HG02571 (cell line): ENCODE data around the gene RDM1.
"Not testable (repeated sequence)": the region's sequence is repeated elsewhere in the genome, so short reads cannot be mapped to it uniquely, and the experiment has no call there.

Source experiments
- ATAC-seq: cut with Tn5 transposase; IDR thresholded peaks from one replicate; pipeline ENCODE4 v1.9.1; 2021; ENCODE audit warnings: mild to moderate bottlenecking, moderate library complexity; ENCODE audit not compliant: unreplicated experiment

Gene RDM1, protein sequence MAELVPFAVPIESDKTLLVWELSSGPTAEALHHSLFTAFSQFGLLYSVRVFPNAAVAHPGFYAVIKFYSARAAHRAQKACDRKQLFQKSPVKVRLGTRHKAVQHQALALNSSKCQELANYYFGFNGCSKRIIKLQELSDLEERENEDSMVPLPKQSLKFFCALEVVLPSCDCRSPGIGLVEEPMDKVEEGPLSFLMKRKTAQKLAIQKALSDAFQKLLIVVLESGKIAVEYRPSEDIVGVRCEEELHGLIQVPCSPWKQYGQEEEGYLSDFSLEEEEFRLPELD

DNA sequence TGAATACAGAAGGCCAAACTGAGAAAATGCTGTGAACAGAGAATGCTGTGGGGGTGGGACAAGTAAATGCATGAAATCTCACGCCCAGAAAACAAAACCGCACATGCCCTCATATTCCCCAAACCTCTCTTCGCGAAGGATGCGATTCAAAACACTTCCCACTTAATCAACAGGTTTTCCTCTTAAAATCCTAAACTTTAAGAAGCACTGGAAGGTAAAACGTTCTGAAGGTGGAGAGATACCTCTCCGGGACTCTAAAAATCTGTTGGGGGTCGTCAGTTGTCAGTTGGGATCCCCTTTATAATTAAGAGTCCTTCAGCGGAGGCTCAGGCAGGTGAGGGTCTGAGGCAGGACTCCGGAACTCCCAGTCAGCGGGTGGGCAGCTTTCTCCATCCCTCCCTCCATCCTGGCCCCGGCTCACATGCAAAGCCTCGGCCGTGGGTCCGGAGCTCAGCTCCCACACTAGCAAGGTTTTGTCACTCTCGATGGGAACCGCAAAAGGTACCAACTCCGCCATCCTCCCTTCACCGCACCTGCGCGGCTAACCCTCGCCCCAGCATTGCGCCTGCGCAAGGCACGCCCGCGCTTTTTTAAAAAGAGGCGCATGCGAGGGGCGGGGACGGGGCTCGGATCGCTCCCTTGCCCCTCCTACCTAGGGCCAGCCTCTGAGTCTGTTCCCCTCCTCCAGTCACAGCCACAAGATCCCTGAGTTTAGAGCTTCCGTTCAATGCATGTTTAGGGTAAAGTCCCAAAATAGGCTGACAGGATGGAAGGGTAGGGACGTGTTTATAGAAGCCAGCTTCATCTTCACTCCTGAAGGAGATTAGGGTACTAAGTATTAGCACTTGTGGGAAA, at the start of gene RDM1:
TSS of gene RDM1 (minus strand) at position 563 of the 855 bp plus-strand sequence. CDS start at position 517, 46 bp downstream.
- no peak for ATAC-seq

DNA sequence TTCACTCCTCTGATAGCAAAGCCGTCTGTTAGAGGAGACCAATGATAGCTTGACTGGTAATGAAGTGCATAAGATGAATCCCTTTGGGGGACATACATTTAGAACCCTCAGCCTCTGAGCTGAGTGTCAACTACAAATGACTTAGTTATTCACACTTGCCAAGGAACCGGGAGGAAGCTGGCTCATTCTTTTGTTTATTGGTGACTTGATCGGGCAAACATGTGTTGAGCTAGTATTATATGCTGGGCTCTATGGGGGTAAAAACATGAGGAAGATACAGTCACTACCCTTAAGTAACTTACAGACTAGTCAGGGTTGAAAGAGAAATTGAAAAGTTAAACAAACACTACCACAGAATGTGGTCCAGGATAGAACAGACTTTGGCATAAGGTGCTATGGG, 47.8 kb upstream of the RDM1 start:
- no peak for ATAC-seq

DNA sequence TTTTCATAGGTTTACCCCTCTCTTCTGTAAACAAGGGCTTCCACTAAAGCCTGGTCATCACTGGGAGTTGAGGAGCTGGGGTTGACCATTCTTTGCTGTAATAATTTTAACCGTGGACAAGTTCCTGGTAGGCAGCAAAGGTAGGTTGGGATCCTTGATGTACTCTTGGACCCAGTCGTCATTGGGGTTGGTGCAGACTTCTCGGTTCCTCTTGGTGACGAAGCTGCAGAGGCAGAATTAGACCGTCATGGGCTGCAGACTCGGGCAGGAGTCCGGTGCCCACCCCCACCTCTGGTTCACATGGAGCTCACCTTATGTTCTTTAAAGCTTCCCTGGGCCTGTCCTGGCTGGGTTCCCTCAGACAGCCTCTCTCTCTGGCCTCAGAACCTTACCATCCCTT, 46.9 kb upstream of the RDM1 start:
- ATAC-seq, result no peak

DNA sequence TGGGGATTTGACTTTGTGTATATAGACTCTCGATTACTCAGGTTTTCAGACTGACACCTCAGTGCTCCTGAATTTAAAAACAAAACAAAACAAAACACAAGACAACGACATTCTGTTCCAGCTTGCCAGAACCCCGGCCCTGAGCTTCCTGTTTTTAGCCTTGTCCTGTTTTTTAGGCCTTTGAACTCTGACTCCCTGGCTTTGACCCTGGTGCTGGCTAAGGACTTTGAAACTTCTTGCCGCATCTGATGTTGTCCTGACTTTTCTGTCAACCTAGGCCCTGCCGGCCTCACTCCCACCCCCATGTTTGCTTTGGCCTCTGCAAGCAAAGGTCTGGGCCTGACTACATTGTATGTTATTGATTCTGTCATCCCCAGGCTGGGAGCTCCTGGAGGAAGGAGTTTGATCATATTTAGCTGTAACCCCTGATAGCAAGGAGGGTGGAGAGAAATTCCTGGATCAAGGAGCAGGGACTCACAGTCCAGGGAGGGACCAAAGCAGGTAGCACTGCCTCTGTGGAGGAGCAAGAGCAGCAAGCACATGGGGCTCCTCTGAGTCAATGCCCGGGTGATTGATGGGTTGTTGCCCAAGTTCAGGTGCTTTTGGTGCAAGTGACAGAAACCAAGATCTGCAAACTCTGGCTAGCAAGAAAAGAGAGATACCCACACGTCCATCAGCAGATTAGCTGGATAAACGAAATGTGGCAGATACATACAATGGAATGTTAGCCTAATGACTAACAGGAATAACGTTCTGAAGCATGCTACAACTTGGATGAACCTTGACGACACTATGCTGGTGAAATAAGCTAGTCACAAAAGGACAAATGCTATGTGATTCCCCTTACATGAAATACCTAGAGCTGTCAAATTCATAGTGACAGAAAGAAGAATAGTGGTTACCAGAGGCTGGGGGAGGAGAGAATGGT, 43.0 kb upstream of the RDM1 start:
- ATAC-seq, result no peak

DNA sequence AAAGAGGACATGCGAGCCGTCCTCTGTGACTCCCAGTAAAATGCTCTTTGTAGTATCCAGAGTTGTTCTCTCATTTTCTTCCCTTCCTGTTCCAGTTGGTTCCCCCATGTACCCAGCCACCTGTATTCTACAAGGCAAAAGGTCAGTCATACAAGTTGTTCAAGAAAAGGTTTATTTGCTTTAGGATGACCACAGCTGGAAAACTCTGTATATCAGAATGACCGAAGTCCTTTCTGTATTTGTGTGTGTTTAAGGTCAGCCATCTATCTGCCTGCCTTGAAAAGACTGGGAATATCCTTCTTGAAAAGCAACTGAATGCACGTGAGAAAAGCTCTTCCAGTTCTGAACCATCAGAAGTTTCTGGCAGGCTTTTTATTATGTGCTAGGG, 42.4 kb upstream of the RDM1 start:
- ATAC-seq, result no peak

DNA sequence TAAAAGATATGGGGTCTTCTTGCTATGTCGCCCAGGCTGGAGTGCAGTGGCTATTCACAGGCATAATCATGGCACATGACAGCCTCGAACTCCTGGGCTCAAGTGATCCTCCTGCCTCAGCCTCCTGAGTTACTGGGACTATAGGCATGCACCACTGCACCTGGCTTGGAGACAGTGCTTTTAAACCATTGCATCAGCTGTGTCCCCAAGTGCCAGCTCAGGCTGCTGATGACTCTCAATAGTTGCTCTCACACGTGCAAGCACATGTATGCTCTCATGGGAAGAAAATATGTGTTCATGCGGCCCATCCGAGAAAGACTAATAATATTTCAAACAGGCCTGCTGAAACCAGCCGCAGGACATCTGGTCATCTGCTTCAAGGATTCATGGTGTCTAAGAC, 42.0 kb upstream of the RDM1 start:
- ATAC-seq, result no peak

DNA sequence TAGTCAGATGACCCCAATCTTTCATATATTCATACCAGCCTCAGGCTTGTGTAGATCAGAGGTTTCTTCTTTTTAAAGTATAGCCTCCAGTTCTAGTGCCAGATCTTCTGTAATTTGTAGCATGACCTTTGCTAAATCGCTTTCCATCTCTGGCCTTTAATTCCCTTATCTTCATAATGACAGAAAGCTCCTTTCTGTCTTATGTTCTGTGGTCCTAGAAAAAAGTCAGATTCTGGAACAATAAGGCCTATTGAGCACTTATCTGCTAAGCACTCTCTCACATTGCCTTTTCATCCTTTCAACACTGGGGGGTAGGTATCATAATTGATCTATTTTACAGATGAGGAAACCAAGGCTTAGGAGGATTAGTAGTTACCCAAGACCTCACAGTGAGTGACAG, 41.5 kb upstream of the RDM1 start:
- ATAC-seq, result no peak

DNA sequence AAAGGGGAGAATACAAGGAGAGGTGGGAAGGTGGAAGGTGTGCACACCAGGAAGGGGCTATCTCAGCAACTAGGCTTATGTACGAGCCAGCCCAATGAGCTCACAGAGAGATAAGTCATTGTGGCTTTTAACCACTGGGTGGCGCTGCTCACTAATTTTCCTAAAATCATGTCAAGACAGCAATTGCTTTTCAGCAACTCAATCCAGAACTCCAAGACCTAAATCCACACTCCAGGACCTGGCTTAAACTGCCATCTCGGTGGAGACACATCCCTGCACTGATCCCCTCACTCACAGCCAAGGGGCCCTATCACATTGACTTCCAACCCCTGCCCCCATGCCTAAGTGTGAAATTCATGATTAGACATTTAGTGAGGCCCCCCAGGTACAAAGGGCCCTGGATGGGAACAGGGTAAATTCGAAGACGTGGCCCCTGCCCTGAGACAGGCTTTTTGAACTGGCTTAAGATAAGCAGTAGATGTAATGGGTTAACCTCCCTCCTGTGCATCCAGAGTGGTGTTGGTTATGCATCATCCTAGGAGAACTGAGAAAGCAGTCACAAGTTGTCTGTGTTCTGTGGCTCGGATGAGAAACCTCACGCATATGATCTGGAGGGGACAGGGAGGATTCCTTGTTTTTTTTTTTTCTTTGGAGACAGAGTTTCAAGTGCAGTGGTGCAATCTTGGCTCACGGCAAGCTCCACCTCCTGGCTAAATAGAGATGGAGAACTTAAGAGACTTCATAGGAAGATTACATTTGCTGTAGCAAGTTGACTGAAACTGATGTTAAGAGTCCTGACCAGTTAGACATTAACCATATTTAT, 39.2 kb upstream of the RDM1 start:
- no peak for ATAC-seq

DNA sequence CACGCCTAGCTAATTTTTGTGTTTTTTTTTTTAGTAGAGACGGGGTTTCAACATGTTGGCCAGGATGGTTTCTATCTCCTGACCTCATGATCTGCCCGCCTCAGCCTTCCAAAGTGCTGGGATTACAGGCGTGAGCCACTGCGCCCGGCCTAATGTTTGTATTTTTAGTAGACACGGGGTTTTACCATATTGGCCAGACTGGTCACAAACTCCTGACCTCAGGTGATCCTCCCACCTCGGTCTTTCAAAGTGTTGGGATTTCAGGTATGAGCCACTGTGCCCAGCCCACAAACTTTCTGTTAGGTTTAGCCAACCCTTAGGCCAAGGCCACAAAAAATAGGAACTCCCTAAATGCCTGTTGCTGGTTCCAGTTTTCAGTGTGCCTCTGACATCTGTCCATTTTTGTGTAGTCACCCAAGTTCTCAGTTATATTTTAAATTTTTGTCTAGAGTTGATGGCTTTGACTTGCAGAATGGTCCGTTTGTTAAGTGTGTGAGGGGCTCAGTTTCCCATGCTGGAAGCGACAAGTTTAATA, 38.0 kb upstream of the RDM1 start:
- ATAC-seq, result no peak

DNA sequence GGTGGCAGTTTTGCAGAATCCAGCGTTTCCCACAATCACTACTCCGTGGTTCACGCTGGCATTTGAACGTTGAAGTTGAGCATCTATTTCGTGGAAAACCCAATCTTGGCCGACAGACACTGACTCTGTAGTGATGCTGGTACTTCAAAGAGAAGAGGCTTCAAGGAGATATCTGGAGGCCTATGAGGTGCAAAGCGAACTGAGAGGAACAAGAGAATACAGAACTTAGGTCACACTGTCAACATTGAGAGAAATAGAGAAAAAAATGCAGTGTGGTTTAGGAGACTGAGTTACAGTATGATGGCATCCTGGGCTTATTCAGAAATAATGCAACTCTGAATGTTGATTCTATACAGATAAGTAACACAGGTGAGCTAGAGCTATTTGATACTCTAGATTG, 34.7 kb upstream of the RDM1 start:
- ATAC-seq, result no peak

DNA sequence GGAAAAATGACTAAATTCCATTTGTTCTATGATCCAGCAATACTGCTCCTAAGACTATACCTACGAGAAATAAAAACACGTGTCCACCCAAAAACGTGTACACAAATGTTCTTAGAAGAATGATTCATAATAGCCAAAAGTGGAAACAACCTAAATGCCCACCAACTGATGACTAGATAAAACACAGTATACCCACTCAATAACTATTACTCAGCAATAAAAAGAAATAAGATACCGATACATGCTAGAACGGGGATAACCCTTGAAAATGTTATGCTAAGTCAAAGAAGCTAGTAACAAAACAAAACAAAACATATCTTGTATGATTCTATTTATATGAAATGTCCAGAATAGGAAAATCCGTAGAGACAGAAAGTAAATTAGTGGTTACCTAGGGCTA, 33.1 kb upstream of the RDM1 start:
- ATAC-seq, result no peak

DNA sequence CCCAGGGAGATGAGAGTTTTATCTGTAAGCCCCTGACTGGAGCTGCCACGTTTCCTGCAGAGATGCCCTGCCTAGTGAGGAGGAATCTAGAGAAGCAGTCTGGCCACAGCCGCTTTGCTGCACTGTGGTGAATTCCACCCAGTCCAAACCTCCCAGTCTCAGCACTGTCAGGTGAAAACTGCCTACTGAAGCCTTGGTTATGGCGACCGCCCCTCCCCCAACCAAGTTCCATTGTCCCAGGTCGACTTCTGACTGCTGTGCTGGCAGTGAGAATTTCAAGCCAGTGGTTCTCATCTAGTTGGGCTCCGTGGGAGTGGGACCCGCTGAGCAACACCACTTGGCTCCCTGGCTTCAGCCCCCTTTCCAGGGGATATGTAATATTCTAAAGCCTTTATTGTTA, 23.1 kb upstream of the RDM1 start:
- ATAC-seq, result no peak

DNA sequence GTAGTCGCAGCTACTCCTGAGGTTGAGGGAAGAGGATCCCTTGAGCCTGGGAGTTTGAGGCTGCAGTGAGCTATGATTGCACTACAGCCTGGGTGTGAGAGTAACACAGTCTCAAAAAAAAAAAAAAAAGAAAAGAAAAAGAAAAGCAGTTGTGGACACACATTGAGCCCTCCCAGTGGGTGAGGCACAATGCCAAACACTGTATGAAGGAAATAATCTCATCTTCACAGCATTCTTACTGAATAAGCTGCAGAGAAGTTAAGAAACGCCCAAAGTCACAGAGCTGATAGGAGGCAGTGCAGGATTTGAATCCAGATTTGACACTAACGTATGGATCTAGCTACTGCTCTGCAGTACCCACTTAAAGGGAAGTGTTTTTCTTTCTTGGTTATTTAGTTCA, 18.8 kb upstream of the RDM1 start:
- ATAC-seq, result no peak

DNA sequence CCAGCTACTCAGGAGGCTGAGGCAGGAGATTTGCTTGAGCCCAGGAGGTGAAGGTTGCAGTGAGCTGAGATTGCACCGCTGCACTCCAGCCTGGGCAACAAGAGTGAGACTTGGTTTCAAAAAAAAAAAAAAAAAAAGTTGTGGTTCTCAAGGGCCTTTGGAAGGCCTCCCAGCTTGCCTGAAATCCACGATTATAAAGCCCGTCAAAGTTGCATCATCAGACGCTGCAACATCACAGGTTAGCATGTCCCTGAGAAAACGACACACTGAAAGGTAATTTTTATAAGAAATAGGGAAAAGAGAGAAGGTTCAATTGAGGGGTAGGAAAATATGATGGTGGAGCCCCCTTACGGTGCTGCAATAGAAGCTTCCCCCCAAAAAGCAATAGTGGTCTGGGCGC, 17.5 kb upstream of the RDM1 start:
- no peak for ATAC-seq

DNA sequence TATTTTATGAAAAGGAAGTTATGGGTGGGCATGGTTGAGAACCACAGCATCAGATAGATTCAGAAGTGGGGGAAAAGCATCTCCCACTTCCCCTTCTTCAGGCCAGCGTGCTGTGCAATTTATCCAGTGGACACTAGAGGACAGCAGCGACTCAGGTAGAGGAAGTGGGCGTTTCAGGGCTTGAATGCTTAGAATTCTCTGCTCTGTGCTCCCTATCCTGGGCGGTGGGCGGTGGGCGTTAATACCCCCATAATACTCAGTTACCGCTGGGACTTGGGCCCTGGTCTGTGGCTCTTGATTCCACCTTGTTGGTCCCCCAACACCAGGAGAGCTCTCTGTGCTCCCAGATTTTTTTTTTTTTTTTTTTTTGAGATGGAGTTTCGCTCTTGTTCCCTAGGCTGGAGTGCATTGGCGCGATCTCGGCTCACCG, 16.6 kb upstream of the RDM1 start:
- ATAC-seq, result no peak

DNA sequence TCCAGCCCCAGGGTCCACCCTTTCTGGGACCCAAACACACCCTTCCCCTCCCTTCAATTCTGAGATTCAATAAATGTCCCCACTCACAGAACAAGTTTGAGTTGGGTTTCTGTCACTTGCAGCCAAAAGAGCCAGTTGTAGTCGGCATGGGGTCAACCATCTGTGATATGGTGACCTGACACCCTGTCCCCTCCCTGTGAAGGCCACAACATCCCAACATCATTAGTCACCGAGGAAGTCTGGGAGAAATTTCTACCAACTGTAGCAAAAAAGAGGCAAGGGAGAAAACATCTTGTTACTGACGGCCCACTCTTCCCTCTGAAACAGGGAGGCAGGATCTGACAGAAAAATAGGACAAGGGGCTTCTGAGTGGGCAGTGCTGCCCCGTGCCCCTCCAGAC, 13.6 kb upstream of the RDM1 start:
- no peak for ATAC-seq

DNA sequence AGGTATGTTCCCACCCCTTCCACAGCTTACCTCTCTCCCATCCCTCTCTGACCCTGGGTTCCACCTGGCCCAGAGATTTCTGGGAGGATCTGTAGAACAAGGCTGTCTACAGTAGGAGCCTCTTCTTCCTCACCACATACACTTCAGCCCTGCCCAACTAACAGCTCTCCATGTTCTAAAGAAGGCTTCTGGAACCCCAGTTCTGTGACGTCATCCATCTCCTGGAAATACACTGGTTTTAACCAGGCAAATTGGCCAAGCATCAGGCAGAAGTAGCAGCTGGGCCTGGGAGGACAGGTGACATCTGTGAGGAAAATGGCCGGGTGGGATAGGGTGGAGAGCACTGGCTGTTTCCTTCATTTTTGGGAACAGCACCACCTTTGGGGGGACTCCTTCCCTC, 13.0 kb upstream of the RDM1 start, which contains the start of gene LYZL6:
TSS of gene LYZL6 (minus strand) at position 177 of the 400 bp plus-strand sequence. CDS start 4,357 bp downstream, outside the sequence.
- no peak for ATAC-seq

DNA sequence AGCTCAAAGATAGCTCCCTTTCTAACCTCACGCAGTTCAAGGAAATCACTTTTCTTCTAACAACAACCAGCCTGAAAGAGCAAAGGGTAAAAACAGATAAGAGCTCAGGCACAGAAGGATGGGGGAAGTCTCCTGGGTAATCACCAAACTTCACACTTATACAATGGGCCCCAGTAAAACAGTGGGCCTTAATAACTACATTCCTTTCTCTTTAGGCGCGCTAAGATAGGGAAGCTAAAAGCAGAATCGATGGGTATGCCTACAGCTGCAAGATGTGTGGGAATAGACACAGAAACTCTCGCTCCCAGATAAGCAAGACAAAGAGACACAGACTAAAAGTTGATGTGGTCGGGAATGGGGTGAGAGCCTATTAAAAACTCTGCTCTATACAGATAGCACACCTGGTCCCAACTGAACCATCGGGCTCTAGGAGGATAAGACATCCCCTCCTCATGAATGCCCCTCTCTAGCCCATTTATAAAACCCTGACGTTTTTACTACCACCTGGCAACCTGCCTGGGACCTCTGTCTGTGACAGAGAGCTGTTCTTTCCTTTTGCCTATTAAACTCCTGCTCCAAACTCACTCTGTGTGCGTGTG, 12.1 kb upstream of the RDM1 start:
- ATAC-seq, result no peak

DNA sequence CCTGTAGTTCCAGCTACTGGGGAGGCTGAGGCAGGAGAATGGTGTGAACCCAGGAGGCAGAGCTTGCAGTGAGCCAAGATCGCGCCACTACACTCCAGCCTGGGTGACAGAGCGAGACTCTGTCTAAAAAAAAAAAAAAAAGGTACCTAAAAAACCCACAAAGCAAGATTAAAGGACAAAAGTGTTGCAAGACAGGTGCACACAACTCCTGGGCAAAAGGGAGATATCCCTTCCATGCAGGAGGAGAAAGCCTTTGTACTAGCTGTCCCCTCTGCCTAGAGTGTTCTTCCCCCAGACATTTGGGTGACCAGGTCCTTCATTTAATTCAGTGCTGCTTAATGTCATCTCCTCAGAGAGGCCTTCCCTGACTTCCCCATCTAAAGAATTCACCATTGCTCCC, 7.9 kb upstream of the RDM1 start:
- not testable (repeated sequence) for ATAC-seq

DNA sequence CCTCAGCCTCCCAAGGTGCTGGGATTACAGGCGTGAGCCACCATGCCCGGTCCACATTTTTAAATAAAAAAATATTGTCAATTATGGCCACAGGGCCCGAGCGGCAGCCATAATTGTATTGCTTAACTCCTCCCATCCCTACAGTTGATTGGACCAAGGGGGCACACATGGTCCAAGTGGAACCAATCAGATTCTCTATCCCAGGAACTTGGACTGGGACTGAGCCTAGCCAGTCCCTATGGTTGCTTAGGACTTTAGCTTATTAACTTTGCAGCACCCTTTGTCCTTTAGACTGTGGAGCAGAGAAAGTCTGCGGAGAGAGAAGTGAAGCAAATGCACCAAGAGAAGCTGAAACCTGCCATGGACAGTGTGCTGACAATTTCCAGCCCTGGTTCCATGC, 5.5 kb upstream of the RDM1 start:
- no peak for ATAC-seq
